SKM-1 treated with dmso at 0.1 percent for 144 hours (cell line): ENCODE measurements around the gene OTOP3.
"Not testable (repeated sequence)": the region's sequence is repeated elsewhere in the genome, so short reads cannot be mapped to it uniquely, and the experiment has no call there.

Source experiments
- DNase-seq: peaks from one replicate; lab custom pipeline; 2025; ENCODE audit not compliant: unreplicated experiment; lab: John Stamatoyannopoulos, UW

The OTOP3 gene

DNA sequence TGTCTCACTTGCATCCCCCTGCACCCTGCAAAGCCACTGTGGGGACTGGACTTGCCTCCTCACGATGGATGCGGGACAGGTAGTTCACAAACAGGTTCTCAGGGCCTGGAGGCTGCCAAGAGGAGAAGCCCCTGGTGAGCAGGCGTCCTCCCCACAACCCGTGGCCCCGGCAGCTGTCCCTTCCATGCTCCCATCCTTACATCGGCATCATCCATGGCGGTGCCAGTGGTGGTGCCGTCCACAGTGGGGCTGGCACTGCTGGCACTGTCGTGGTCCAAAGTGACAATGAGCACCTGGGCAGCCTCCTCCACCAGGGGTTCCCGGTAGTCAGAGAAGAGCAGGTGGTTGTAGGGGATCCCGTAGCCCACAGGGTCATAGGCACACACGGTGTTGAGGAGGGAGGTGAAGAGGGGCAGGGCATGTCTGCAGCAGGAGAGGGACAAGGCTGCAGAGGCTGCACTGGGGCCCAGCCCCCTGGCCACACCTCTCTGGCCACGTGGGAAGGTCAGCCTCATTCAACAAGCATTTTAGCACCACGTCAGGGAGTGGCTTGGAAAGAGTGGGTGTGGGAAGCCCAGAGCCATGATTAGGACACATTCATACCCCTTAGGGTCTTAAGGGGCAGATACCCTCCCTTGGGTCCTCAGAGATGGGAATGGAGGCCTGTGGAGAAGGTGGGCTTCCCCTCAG is 24.3 kb downstream of the OTOP3 start:
- no peak for DNase-seq

DNA sequence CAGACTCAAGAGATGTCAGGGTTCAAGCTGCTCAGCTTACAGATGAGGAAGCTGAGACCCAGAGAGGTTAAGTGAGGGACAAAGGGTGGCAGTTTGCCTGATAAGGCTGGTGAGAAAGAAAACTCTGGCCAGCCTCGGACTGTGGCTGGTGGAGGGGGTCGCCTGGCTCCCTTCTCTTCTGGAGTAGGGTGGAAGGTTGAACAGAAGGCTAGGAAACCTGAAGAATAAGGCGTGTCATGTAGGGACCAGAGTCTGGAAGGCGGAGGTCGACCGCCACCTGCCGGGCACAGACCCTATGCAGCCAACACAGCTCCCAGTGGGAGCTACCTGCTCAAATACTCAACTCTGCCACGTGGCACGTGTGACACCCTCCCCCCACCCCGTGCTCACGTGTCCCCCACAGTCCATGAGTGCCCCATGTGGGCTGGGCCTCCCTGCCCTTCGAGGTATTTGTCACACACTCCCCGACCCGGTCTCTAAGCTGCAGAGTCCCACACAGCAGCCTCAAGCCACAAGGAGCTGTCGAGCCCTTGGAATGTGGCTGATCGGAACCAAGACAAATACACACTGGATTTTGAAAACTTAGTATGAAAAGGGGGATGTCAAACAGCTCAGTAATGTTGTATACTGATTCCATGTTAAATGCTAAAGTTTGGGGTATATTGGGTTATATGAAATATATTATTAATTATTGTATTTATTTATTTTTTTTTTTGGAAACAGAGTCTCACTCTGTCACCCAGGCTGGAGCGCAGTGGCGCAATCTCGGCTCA is 25.1 kb downstream of the OTOP3 start:
- DNase-seq, result peak; percentile 65

DNA sequence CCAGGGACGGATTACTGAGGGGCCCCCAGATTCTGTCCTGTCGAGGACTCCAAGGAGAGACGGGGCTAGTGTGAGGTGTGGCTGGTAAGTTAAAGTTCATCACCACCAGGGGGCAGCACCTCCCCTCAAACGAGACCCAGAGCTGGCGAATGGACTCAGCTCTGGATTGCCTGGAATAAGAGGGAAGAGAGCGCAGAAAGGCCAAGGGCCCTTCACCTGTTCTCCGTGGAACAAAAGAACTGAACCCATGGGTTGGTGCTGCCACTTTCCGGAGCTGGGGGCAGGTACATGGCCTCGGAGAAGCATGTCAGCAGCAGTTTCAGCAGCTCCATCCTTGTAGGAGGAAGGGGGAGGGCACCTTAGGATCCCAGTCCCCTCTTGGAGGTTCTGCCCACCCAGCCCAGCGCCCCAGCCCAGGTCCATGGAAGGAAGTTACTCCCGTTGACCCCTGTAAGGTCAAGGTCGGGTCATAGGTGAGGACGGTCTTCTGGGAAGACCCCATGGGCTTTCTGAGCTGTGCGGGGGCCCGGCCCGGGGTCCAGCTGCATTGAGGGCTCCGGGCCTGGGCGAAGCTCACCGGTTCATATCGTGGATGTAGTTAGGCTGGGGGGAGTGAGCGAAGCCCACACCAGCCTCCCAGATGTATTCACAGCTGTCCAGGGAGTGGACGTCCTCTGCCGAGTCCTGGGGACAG is 26.1 kb downstream of the OTOP3 start:
- peak; percentile 80 for DNase-seq

DNA sequence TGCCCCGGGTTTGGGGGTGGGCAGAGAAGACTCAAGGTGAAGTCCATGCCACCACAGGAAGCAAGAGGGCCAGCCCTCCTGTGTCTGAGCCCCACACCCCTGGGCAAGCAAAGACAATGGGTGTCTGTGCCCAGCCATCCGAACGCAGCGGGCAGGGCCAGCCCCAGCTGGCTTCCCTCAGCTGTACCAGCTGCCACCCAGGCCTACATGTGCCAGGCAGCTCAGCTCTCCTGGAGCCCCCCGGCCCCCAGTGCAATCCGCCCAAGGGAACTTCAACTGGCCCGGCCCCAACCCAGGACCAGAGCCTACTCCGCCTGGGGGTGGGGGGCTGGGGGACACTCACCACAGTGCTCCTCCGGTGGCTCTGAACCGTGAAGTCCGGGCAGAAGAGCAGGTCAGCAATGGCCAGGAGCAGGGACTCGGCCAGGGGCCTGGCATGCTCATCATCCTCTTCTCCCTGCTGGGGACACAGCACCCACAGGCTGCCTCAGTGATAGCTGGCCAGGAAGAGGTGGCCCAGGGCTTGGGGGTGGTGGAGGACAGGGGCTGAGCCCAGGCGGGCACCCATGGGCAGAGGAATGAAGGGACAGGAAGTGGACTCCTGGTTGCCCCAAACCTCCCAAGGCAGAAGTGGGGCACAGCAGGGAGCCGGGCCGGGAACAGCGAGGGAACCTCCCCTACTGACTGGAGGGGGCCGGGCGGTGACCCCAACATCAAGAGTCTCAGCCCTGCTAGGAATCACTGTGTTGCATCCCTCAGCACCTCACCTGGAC is 27.1 kb downstream of the OTOP3 start:
- DNase-seq, result no peak

DNA sequence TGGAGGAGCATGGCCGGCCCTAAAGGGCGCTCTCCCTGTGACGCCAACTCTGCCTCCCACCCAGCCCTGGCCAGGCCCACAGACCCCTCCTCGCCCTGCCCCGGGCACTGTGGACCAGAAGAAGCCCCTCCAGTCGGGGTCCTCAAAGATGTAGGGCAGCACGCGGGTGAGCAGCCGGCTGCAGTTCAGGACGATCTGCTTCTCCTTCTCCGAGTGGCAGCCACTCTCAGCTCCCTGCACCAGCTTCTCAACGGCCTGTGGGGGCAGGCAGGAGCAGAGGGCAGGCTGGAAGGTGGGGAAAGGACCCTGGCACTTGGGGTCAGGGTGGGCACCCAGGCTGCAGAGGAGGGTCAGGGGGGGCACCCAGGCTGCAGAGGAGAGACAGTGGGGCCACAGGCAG is 28.0 kb downstream of the OTOP3 start:
- no peak for DNase-seq

DNA sequence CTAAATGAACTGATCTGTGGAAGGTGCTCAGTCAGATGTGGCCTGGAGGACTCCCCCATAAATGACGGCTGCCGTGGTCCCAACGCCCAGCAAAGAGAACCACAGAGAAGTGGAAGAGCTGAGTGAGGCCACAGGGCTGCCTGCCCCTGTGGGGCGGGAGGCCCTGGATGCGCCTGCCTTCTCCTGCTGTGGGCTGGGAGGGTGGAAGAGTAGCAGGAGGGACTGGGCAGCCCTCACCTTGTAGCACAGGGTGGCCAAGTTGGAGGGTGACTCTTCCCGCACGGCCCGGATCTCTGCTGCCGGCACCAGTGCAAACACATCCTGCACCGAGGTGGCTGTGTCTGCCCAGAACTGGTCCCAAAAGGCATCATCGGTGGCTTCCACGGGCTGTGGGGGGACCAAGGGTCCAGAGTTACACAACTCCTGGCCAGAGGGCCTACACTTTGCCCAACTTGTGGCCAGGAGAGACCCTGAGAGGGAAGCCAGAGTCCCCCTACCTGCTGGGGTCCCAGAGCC is 28.6 kb downstream of the OTOP3 start:
- DNase-seq, result no peak

DNA sequence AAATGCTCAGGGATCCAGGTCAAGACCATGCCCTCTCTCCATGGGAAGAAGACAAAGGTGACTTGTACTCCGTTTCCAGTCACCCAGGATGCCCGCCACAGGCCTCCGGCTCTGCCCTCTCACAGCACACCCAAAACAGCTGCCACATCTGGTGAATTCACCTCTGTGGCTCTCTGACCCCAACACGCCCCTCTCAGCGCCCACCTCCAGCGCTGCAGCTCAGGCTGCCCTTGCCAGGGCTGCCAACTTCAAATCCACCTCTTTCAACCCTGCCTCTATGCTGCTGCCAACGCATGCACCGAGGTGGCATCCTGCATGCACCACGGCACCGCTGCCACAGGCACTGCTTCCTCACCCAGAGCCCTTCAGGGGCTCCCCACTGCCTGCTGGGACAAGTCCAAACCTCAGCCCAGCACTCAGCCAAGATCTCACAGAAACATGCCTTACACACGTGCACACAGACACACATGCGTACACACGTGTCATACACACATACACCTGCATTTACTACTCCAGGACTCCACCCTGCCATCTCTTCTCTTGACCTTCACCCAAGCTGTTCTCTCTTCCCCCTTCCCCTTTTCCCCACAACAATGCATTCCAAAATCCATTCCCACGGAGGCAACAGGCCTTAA is 29.4 kb downstream of the OTOP3 start:
- no peak for DNase-seq

DNA sequence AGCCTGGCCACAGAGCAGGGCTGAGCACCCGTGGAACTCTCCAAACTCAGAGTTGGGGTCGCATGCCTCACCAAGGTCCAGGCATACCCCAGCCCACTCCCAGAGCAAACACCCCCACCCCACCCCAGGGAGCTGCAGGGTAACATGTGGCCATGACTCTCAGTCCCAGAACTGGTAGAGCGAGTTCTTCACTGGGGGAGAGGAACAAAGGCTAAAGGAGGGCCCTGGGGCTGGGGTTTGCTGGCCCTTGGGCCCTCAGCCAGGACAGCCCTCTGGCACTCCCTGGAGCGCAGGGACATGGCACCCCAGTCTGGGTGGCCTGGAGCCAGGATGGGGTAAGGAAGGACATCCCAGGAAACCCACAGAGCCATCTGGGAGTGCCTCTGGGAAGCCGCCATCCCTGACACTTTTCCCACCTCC is 32.7 kb downstream of the OTOP3 start:
- no peak for DNase-seq

DNA sequence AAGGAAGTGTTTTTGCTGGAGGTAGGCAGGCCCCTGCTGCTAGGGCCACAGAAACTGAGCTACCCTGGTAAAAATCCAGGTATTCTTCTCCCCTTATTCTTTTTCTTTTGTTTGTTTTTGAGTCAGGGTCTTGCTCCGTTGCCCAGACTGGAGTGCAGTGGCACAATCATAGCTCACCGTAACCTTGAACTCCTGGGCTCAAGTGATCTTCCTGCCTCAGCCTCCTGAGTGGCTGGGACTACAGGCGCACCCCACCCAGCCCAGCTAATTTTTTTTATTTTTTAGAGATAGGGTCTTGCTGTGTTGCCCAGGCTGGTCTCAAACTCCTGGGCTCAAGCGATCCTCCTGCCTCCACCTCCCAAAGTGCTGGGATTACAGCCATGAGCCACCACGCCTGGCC is 33.8 kb downstream of the OTOP3 start:
- not testable (repeated sequence) for DNase-seq

DNA sequence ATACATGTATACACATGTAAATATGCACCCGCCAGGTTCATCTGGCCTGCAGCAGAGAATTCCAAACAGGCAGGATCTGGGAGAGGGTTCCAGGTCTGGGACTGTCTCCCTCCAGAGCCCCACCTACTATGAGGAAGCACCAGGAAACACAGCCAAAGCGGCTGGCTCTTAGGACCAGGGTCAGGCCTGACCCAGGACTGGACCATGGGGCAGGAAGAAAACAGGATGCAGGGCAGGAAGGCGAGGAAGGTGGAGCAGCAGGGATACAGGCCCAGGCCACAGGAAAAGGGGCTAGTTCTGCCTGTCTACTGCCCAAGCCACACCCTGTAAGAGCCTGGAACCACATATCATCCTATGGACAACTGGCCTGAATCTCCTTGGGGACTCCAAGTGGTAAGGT is 34.7 kb downstream of the OTOP3 start:
- DNase-seq, result no peak

DNA sequence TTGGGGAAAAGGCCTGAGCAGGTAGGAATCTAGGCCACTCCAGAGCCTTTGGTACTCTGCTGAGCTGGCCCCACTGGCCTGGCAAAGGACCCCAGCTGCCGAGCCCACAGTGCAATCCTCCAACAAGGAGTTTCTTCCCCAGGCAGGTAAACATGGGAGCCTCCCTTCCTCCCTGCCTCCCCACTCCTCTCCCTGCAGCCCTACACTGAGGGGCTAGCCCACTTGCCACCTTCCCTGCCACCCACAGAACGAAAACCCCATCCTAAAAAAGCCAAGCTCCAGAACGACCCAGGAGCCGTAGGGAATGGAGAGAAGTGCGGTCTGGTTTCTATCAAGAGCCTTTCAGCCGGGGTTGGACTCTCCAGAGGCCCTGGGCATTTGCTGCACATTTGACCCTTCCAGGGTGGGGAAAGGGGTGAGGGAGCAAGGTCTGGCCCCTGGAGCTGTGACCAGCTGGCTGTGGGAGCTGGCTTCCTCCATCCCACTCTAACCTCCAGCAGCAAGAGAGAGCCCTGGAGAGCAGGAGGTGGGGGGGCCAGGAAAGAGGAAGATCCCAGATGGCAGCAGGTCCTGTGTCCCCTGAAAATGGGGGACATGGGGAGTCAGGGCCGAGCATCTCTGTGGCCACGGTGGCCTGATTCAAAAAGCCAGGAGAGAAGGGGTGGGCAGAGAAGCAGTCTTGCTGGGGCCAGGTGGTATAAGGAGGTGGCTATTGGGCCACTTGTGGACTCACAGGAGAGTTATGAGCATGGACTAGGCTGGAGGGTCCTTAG is 35.6 kb downstream of the OTOP3 start:
- no peak for DNase-seq

DNA sequence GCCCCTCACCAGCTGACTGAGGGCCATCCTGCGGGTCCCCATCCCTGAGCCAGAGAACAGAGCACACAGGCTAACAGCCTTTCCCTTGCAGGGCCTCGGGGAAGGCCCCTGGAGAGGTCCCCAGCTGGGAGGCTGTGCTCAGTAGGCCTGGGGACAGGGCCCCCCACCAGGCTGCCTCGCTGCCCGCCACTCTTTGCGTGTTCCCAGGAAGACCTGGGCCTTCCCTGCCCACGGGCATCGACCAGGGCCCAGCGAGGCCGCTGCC is 36.1 kb downstream of the OTOP3 start:
- DNase-seq, result no peak

DNA sequence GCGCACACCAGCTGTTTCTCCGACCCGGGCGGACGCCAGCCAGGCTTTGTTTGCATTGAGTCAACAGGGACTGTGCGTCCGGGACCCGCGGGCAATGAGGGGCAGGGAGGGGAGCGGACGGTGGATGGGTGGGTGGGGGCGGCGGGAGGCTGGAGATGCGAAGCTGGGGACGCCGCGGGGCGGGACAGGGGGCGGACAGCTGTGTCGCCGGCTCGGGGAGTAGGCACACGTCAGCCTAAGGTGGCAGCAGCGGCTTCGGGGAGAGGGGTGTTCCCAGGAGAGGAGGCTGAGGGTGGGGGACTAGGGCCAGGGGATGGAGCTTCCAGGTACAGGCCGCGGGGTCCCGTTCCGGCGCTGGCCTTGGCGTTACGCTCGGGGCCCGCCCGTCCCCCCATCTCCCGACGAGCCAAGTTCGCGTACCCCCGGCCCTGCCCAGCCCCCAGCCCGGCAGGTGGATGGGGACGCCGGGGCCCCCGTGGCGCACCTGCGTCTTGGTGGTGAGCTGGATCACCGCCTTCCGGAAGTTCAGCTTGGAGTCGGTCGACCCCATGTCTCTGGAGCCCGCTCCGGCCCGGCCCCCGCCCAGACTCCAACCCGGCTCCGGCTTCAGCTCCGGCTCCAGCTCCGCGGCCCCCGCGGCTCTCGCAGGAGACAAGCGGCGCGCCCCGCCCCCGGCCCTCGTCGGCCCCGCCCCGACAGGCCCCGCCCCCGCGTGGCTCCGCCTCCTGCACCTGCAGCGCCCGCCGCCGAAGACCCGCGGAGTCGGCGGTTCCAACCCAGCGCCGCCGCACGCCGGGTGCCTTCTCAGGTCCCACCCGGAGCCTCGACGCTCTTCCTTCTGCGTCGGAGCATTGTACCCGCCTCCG is 36.6 kb downstream of the OTOP3 start, which contains the start of gene HID1:
TSS of gene HID1 (minus strand) at position 653 of the 866 bp plus-strand sequence. CDS start at position 550, 103 bp downstream.
- no peak for DNase-seq

DNA sequence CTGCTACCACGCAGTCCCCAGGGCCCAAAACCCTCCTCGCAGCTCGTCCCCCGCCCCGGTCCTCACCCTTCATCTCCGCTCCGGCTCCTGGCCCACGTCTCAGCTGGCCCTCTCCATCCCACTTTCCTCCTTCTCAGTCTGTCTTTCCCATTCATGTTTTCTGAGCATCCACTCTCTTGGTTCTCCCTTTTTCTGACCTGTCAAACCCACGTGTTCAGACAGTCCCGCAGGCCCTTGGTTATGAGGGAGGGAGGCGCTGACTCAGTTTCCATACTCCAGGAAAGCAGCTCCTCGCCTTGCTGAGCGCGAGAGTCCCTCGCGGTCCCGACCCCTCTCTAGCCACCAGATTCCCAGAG is 37.3 kb downstream of the OTOP3 start:
- no peak for DNase-seq

DNA sequence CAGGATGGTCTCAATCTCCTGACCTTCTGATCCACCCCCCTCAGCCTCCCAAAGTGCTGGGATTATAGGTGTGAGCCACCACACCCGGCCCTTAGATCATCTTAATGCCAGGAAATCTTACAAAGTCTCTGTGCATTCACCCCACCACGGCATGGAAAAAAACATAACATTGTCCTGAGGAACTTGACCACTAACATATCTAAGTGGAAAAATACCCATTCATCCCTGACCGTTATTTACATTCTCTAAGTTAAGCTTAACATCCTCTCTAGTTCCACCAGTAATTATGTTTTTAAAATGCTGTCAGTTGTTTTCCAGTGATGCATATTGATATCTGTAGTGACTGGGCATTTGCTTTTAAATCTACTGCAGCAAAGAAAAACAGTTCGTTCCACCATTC is 40.2 kb downstream of the OTOP3 start:
- DNase-seq, result no peak

DNA sequence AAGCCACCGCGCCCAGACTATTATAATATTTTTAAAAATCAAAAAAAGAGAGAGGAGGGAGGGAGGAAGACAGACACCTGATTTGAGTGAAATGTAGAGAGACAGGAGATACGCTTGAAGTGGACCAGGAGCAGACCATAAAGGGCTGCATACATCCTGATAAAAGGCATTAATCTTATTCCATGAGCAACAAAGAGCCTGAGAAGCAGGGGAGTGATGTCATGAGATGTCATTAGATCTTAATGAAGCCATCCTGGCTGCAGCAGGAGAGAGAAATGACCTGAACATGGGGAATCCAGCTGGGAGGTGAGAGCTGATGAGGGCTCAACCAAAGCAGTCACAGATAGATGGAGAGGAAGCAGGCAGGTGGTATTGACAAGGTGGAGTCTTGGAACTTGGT is 42.1 kb downstream of the OTOP3 start:
- no peak for DNase-seq

DNA sequence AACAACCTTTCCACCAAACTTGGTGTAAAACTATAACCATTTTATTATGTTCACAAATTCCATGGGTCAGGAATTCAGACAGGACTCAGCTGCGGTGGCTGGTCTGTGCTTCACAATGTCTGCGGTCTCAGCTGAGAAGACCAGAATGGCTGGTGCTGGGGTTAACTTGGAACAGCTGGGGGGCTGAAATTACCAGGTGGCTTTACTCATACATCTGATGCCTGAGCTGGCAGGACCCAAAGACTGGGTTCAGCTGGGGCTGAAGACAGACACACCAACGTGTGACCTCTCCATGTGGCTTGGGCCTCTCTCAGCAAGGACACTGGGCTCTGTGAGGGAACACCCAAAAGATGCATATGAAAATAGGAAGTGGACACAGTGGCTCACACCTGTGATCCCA is 42.5 kb downstream of the OTOP3 start:
- DNase-seq, result no peak

DNA sequence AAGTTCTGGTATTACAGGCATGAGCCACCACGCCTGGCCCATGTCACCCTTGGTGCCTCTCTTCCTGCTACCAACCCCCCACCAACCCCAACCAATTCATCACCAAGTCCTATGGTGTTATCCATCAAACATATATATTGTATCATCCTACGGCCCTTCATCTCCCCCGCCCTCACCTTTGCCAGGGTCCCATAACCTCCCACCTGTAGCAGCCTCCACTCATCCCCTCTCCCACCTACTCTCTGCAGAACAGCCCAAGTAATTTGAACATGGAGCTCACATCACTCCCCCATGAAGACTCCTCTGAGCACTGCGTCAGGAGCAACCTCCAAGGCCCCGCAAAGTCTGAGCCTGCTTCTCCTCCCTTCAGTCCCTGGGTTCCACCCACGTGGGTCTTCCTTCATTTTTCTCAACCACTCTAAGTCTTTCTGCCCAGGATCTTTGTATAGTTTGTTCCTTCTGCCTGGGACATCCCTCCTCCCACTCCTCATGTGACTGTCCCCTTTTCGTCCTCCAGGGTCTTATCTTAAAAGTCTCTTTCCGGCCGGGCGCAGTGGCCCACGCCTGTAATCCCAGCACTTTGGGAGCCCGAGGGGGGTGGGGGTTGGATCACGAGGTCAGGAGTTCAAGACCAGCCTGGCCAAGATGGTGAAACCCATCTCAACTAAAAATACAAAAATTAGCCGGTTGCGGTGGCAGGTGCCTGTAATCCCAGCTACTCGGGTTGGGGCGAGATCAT is 43.9 kb downstream of the OTOP3 start:
- DNase-seq, result no peak
